ENCODE data around the gene SF3B2. TPM values are rescaled to one million over a fixed set of nuclear protein-coding genes. Genes with fewer than 3 reads are reported as not detected.

SF3B2 gene
- total RNA-seq, 1 experiment from 2014 or later = 300 TPM

DNA sequence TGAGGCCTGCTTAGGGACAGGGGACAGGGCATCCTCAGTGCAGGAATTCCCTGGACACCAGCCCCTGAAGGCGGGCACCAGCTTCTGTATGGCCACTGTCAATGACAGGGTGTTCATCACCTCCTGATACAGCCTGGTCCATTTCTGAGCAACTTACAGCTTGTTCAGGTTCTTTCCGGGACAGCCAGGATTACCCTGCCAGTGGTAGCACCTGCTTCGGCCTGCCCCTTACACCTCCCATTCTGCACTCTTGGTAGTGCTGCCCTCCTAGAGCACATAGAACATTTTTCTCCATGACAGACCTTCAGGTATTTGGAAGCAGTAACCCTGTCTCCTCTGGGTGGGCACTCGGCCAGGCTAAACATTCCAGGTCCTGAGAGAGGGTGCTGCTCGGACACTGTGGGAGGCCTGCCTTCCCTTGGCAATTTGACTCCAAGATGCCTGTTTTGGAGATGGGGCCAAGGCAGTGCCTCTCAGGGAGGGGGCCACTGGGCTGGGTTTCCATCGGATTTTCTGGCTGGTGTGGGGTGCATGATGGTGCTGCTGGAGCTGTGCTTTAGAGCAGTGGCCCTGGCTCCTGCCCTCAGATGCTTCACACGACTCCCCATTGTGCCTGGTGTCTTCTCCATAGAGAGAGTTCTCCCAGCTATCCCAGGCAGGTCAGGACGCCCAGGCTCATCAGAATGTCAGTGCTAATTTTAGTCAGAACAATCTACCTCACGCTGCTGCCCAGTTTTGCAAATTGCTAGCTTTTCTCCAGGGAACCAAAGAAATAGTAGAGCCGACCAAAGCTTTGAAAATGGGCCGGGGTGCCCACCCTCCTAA lies 4.4 kb upstream of the SF3B2 start (continued):
- TF ChIP-seq, protein P1, sequence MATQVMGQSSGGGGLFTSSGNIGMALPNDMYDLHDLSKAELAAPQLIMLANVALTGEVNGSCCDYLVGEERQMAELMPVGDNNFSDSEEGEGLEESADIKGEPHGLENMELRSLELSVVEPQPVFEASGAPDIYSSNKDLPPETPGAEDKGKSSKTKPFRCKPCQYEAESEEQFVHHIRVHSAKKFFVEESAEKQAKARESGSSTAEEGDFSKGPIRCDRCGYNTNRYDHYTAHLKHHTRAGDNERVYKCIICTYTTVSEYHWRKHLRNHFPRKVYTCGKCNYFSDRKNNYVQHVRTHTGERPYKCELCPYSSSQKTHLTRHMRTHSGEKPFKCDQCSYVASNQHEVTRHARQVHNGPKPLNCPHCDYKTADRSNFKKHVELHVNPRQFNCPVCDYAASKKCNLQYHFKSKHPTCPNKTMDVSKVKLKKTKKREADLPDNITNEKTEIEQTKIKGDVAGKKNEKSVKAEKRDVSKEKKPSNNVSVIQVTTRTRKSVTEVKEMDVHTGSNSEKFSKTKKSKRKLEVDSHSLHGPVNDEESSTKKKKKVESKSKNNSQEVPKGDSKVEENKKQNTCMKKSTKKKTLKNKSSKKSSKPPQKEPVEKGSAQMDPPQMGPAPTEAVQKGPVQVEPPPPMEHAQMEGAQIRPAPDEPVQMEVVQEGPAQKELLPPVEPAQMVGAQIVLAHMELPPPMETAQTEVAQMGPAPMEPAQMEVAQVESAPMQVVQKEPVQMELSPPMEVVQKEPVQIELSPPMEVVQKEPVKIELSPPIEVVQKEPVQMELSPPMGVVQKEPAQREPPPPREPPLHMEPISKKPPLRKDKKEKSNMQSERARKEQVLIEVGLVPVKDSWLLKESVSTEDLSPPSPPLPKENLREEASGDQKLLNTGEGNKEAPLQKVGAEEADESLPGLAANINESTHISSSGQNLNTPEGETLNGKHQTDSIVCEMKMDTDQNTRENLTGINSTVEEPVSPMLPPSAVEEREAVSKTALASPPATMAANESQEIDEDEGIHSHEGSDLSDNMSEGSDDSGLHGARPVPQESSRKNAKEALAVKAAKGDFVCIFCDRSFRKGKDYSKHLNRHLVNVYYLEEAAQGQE (IDR thresholded peaks at IDR 0.05; ENCODE audit: low read depth) = no peak
- TF ChIP-seq FOSL1 (IDR thresholded peaks at IDR 0.05; ENCODE audit: low read depth) (no peak), JUND (IDR thresholded peaks at IDR 0.05) (no peak), SP1 (IDR thresholded peaks at IDR 0.05; ENCODE audit: low read depth) (no peak), CEBPB (IDR thresholded peaks at IDR 0.05; ENCODE audit: low read depth) (no peak), RAD21 (IDR thresholded peaks at IDR 0.05; ENCODE audit: low read depth) (no peak), ELF1 (IDR thresholded peaks at IDR 0.05; ENCODE audit: borderline replicate concordance, low read depth) (no peak), EZH2phosphoT487 (IDR thresholded peaks at IDR 0.05; ENCODE audit: borderline replicate concordance) (no peak), ZNF274 (IDR thresholded peaks at IDR 0.05; ENCODE audit: low read depth, low read length) (no peak), CBX3 (IDR thresholded peaks at IDR 0.05; ENCODE audit: low read depth) (no peak), POLR2A (IDR thresholded peaks at IDR 0.05; ENCODE audit: borderline replicate concordance, extremely low read depth, insufficient read depth, insufficient read length) (no peak)
